K562 (cell line): ENCODE measurements around the gene HEXD.
A peak's percentile ranks its signal among the peaks of the same experiment; 100 is the strongest.

Experiments
- CEBPB ChIP-seq: fragments of 450-650 bp; IDR thresholded peaks from 2 replicates; pipeline ENCODE4 v1.6.1; 2016; ENCODE audit warnings: missing genetic modification characterization, missing compliant biosample characterization
- NRF1 ChIP-seq, 2 experiments: fragments of 450-650 bp; IDR thresholded peaks in 1 of 2; conservative IDR thresholded peaks in 1 of 2; 2 replicates each; pipeline ENCODE4 v1.6.1; 2014; ENCODE audit warnings: mild to moderate bottlenecking in 2 of 2
- RBFOX2 ChIP-seq: fragments of 200-400 bp; formaldehyde crosslinking; IDR thresholded peaks from 2 replicates; pipeline ENCODE4 v1.6.1; 2017; ENCODE audit warnings: low read depth, mild to moderate bottlenecking, low read length, moderate library complexity
- TF ChIP-seq, protein P1 (sequence below), 3 experiments: IDR thresholded peaks in 2 of 3; conservative IDR thresholded peaks in 1 of 3; 2 replicates each; pipeline ENCODE4 v1.5.1; 2011 to 2012; ENCODE audit warnings: low read length in 3 of 3, mild to moderate bottlenecking in 3 of 3, control low read depth in 2 of 3, improper control_type of control experiment in 1 of 3, inconsistent platforms in 1 of 3, low read depth in 1 of 3, mixed read lengths in 1 of 3, moderate library complexity in 1 of 3; ENCODE audit not compliant: insufficient read depth in 2 of 3
- TF ChIP-seq, protein P2 (sequence below): sonication (generic); formaldehyde crosslinking; IDR thresholded peaks from 2 replicates; pipeline ENCODE4 v1.8.1; 2023; ENCODE audit warnings: mild to moderate bottlenecking, missing genetic modification reagents

DNA sequence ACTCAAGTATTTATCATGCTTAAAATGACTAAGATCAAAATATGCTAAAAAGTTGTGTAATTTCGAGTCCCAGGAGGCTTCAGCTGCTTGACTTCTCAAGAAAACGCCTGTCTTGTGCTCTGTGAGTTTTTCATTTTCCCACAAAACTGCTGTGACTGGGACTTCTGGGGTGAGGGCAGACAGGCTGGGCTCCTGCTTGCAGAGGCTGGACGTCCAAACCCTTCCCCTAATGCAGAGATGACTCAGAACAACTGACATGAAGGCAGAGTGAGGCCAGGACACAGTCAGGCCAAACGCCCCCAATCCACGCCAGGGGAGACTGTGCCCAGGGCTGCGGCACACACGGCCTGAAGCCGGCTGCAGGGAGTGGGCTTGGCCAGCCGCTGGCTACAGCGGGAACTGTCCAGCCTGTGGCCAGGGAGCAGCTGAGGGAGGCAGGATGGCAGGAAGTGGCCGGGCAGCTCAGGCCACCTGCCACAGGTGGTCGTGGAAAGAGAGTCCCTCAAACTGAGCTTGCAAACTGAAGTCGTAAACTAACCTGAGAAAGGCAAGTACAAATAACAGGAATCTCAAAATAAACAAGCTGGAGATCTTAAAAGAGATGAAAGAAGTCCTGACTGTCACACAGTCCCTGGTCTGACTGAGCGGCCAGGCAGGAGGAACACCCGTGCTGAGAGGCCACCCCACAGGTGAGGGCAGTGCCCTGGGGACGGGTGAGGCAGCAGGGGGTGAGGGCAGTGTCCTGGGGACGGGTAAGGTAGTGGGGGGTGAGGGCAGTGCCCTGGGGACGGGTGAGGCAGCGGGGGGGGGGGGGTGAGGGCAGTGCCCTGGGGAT lies 21.3 kb upstream of the HEXD start:
- TF ChIP-seq, protein P1, sequence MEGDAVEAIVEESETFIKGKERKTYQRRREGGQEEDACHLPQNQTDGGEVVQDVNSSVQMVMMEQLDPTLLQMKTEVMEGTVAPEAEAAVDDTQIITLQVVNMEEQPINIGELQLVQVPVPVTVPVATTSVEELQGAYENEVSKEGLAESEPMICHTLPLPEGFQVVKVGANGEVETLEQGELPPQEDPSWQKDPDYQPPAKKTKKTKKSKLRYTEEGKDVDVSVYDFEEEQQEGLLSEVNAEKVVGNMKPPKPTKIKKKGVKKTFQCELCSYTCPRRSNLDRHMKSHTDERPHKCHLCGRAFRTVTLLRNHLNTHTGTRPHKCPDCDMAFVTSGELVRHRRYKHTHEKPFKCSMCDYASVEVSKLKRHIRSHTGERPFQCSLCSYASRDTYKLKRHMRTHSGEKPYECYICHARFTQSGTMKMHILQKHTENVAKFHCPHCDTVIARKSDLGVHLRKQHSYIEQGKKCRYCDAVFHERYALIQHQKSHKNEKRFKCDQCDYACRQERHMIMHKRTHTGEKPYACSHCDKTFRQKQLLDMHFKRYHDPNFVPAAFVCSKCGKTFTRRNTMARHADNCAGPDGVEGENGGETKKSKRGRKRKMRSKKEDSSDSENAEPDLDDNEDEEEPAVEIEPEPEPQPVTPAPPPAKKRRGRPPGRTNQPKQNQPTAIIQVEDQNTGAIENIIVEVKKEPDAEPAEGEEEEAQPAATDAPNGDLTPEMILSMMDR (IDR thresholded peaks at IDR 0.05 in 2 of 3, conservative IDR thresholded peaks at IDR 0.05 in 1 of 3; ENCODE audit: insufficient read depth in 2 of 3, low read depth in 1 of 3, low read length in 3 of 3): no peak
- TF ChIP-seq RBFOX2 (peak; percentile 37; the same call in 1 of the 2 replicates), NRF1 (conservative IDR thresholded peaks at IDR 0.05 in 1 of 2, IDR thresholded peaks at IDR 0.05 in 1 of 2) (no peak), CEBPB (tag) (no peak)
- TF ChIP-seq, protein P2, sequence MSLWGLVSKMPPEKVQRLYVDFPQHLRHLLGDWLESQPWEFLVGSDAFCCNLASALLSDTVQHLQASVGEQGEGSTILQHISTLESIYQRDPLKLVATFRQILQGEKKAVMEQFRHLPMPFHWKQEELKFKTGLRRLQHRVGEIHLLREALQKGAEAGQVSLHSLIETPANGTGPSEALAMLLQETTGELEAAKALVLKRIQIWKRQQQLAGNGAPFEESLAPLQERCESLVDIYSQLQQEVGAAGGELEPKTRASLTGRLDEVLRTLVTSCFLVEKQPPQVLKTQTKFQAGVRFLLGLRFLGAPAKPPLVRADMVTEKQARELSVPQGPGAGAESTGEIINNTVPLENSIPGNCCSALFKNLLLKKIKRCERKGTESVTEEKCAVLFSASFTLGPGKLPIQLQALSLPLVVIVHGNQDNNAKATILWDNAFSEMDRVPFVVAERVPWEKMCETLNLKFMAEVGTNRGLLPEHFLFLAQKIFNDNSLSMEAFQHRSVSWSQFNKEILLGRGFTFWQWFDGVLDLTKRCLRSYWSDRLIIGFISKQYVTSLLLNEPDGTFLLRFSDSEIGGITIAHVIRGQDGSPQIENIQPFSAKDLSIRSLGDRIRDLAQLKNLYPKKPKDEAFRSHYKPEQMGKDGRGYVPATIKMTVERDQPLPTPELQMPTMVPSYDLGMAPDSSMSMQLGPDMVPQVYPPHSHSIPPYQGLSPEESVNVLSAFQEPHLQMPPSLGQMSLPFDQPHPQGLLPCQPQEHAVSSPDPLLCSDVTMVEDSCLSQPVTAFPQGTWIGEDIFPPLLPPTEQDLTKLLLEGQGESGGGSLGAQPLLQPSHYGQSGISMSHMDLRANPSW (CRISPR knock-in tag): no peak
